ENCODE data around the gene SPINT4. TPM values are rescaled to one million over a fixed set of nuclear protein-coding genes. Genes with fewer than 3 reads are reported as not detected.

Gene SPINT4
- total RNA-seq, 1 experiment from 2014 or later = not detected

DNA sequence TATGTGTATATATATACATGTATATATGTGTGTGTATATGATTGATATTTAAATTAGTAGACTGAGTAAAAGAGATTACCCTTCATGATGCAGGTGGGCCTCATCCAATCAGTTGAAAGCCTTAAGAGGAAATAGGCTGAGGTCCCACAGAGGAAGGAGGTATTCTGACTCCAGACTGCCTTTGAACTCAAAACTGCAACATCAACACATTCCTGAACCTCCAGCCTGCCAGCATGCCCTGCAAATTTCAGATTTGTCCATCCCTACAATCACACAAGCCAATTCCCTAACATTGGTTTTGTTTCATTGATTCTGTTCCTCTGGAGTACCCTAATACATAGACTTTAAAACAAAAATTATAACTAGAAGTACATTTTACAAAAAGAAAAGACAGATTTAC, 22.9 kb downstream of the SPINT4 start:
- intact Hi-C loops (cut with micrococcal nuclease) = no loop called here
- ATAC-seq (no peak), DNase-seq (no peak)
- H3K4me2 ChIP-seq (ENCODE audit: low read length) = no peak overlapping the region
- H3K4me3 ChIP-seq (ENCODE audit: low read length) = no peak overlapping the region
- CTCF ChIA-PET = no interaction called here
- no peaks in the 10 kb centered on the region for H3K36me3 ChIP-seq (ENCODE audit: low read depth, low read length)
- H3K9ac ChIP-seq (ENCODE audit: low read length) = no peak overlapping the region
- no peaks in the 10 kb centered on the region for H3K9me3 ChIP-seq (ENCODE audit: low read length)
- H3F3A ChIP-seq (ENCODE audit: low read length, unreplicated experiment) = no peaks in the 10 kb centered on the region
- TF ChIP-seq EZH2 (IDR thresholded peaks at IDR 0.05; ENCODE audit: low read length, unreplicated experiment) (no peak), EZH2phosphoT487 (IDR thresholded peaks at IDR 0.05; ENCODE audit: borderline replicate concordance, low read length) (no peak)
- TF ChIP-seq, protein P1, sequence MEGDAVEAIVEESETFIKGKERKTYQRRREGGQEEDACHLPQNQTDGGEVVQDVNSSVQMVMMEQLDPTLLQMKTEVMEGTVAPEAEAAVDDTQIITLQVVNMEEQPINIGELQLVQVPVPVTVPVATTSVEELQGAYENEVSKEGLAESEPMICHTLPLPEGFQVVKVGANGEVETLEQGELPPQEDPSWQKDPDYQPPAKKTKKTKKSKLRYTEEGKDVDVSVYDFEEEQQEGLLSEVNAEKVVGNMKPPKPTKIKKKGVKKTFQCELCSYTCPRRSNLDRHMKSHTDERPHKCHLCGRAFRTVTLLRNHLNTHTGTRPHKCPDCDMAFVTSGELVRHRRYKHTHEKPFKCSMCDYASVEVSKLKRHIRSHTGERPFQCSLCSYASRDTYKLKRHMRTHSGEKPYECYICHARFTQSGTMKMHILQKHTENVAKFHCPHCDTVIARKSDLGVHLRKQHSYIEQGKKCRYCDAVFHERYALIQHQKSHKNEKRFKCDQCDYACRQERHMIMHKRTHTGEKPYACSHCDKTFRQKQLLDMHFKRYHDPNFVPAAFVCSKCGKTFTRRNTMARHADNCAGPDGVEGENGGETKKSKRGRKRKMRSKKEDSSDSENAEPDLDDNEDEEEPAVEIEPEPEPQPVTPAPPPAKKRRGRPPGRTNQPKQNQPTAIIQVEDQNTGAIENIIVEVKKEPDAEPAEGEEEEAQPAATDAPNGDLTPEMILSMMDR (conservative IDR thresholded peaks at IDR 0.05; ENCODE audit: low read depth, low read length) = no peak
- BruUV-seq (replicated peaks) = no TSS peak
- no peaks in the 10 kb centered on the region for H4K20me1 ChIP-seq (ENCODE audit: low read length)
- 0 out of 2 replicates have a peak, but pooled peaks cover 5% of the 10 kb centered on the region for H3K27me3 ChIP-seq (ENCODE audit: low read length)
- no peaks in the 10 kb centered on the region for H3K4me1 ChIP-seq (ENCODE audit: insufficient read depth, low read length)
- no peak overlapping the region for H3K27ac ChIP-seq (ENCODE audit: low read length)
- no peak overlapping the region for H2AFZ ChIP-seq (ENCODE audit: low read length)
- H3K9me2 ChIP-seq (replicated peaks; ENCODE audit: low read length) = no peaks in the 10 kb centered on the region
- H3K79me2 ChIP-seq (ENCODE audit: low read length) = no peaks in the 10 kb centered on the region
- POLR2A ChIA-PET (ENCODE audit: unreplicated experiment) = no interaction called here

DNA sequence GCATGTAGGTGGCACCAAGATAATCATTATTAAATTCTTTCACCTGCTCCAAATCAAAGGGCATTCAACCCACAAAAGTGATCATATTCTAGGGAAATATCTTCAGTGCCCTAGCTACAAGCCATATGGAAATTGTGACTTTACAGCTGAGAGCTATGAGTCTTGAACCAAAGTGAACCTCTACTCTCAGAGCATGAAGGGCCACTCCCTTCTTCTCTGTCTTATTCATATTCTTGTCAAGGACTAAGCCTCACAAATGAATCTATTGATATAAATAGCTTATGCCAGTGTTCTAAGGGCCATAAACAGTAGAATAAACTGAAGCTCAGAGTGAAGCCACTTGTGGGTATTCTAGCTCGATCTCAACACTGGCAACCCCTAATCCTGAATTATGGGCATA, 29.6 kb downstream of the SPINT4 start:
- intact Hi-C loops (cut with micrococcal nuclease) = no loop called here
- H3K27me3 ChIP-seq (ENCODE audit: low read length) = 0 out of 2 replicates have a peak, but pooled peaks cover 5% of the 10 kb centered on the region
- DNase-seq (no peak), ATAC-seq (no peak)
- no peaks in the 10 kb centered on the region for H3K9me2 ChIP-seq (replicated peaks; ENCODE audit: low read length)
- no peaks in the 10 kb centered on the region for H3F3A ChIP-seq (ENCODE audit: low read length, unreplicated experiment)
- no peak overlapping the region for H3K27ac ChIP-seq (ENCODE audit: low read length)
- H3K9ac ChIP-seq (ENCODE audit: low read length) = no peak overlapping the region
- no peak overlapping the region for H2AFZ ChIP-seq (ENCODE audit: low read length)
- BruUV-seq (replicated peaks) = no TSS peak
- ChIA-PET CTCF (no interaction called here), POLR2A (ENCODE audit: unreplicated experiment) (no interaction called here)
- no peak overlapping the region for H3K4me3 ChIP-seq (ENCODE audit: low read length)
- no peaks in the 10 kb centered on the region for H3K36me3 ChIP-seq (ENCODE audit: low read depth, low read length)
- no peaks in the 10 kb centered on the region for H3K79me2 ChIP-seq (ENCODE audit: low read length)
- no peaks in the 10 kb centered on the region for H3K4me1 ChIP-seq (ENCODE audit: insufficient read depth, low read length)
- H3K9me3 ChIP-seq (ENCODE audit: low read length) = no peaks in the 10 kb centered on the region
- TF ChIP-seq, protein P1 (conservative IDR thresholded peaks at IDR 0.05; ENCODE audit: low read depth, low read length) = no peak
- TF ChIP-seq EZH2phosphoT487 (IDR thresholded peaks at IDR 0.05; ENCODE audit: borderline replicate concordance, low read length) (no peak), EZH2 (IDR thresholded peaks at IDR 0.05; ENCODE audit: low read length, unreplicated experiment) (no peak)
- no peaks in the 10 kb centered on the region for H4K20me1 ChIP-seq (ENCODE audit: low read length)
- H3K4me2 ChIP-seq (ENCODE audit: low read length) = no peak overlapping the region

DNA sequence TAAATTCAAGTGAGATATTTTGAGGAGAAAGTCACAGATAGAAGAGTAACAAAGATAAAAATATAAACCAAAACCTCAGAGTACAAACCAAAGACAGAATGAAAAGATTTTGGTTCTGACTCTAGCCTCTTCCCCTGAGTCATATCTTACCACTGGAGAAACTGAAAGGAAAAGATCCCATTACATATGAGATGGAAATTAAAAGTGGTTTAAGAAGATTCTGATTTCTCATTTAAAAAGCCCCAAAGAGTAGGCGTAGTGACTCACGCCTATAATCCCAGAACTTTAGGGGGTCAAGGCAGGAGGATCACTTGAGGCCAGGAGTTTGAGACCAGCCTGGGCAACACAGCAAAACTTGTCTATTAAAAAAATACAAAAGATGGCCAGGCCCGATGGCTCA, 30.6 kb downstream of the SPINT4 start:
- POLR2A ChIA-PET (ENCODE audit: unreplicated experiment) = no interaction called here
- BruUV-seq (replicated peaks) = no TSS peak

More for the DNA sequence above, 30.6 kb downstream of the SPINT4 start:
- no peaks in the 10 kb centered on the region for H4K20me1 ChIP-seq (ENCODE audit: low read length)
- no peaks in the 10 kb centered on the region for H3K9me2 ChIP-seq (replicated peaks; ENCODE audit: low read length)
- H2AFZ ChIP-seq (ENCODE audit: low read length) = no peak overlapping the region
- CTCF ChIA-PET = no interaction called here
- no peaks in the 10 kb centered on the region for H3F3A ChIP-seq (ENCODE audit: low read length, unreplicated experiment)
- intact Hi-C loops (cut with micrococcal nuclease) = no loop called here
- ATAC-seq = no peak
- TF ChIP-seq EZH2 (IDR thresholded peaks at IDR 0.05; ENCODE audit: low read length, unreplicated experiment) = no peak
- TF ChIP-seq, protein P1 (conservative IDR thresholded peaks at IDR 0.05; ENCODE audit: low read depth, low read length) = no peak
- TF ChIP-seq EZH2phosphoT487 (IDR thresholded peaks at IDR 0.05; ENCODE audit: borderline replicate concordance, low read length) = no peak
- no peak overlapping the region for H3K4me3 ChIP-seq (ENCODE audit: low read length)
- H3K79me2 ChIP-seq (ENCODE audit: low read length) = no peaks in the 10 kb centered on the region
- H3K9ac ChIP-seq (ENCODE audit: low read length) = no peak overlapping the region
- DNase-seq = no peak
- no peaks in the 10 kb centered on the region for H3K4me1 ChIP-seq (ENCODE audit: insufficient read depth, low read length)
- H3K27me3 ChIP-seq (ENCODE audit: low read length) = 0 out of 2 replicates have a peak, but pooled peaks cover 4% of the 10 kb centered on the region
- no peak overlapping the region for H3K27ac ChIP-seq (ENCODE audit: low read length)
- H3K4me2 ChIP-seq (ENCODE audit: low read length) = no peak overlapping the region
- H3K36me3 ChIP-seq (ENCODE audit: low read depth, low read length) = no peaks in the 10 kb centered on the region
- H3K9me3 ChIP-seq (ENCODE audit: low read length) = no peaks in the 10 kb centered on the region

Measured in PC-3 (cell line).